K562 (cell line): ENCODE data around the gene FILIP1.

Source experiments
- CSDE1 ChIP-seq, 2 experiments: fragments of 450-650 bp; IDR thresholded peaks; 2 replicates each; pipeline ENCODE4 v1.6.1; 2016; ENCODE audit warnings: mild to moderate bottlenecking in 1 of 2
- CTCF ChIP-seq, 3 experiments: IDR thresholded peaks in 2 of 3; conservative IDR thresholded peaks in 1 of 3; 2 replicates each; pipeline ENCODE4 v1.5.1; 2011 to 2012; ENCODE audit warnings: low read length in 3 of 3, mild to moderate bottlenecking in 3 of 3, control low read depth in 2 of 3, improper control_type of control experiment in 1 of 3, inconsistent platforms in 1 of 3, low read depth in 1 of 3, mixed read lengths in 1 of 3, moderate library complexity in 1 of 3; ENCODE audit not compliant: insufficient read depth in 2 of 3
- EP300 ChIP-seq: IDR thresholded peaks from 2 replicates; pipeline ENCODE4 v1.6.1; 2012; ENCODE audit warnings: low read length, improper control_type of control experiment
- FOS ChIP-seq: IDR thresholded peaks from 3 replicates; pipeline ENCODE4 v1.6.1; 2011; ENCODE audit not compliant: insufficient read length; ENCODE audit errors: extremely low read depth
- GABPB1 ChIP-seq: sonication (generic); formaldehyde crosslinking; IDR thresholded peaks from 2 replicates; pipeline ENCODE4 v1.8.0; 2022; ENCODE audit warnings: mild to moderate bottlenecking, missing genetic modification reagents
- GMEB1 ChIP-seq: fragments of 250-450 bp; sonication (Bioruptor Pico); IDR thresholded peaks from 2 replicates; pipeline ENCODE4 v1.4.0; 2020; ENCODE audit warnings: mild to moderate bottlenecking
- RBFOX2 ChIP-seq: fragments of 200-400 bp; formaldehyde crosslinking; IDR thresholded peaks from 2 replicates; pipeline ENCODE4 v1.6.1; 2017; ENCODE audit warnings: low read depth, mild to moderate bottlenecking, low read length, moderate library complexity
- SP2 ChIP-seq: IDR thresholded peaks from 2 replicates; pipeline ENCODE4 v1.6.1; 2011; ENCODE audit warnings: mild to moderate bottlenecking, low read depth, low read length, moderate library complexity; ENCODE audit not compliant: poor library complexity, severe bottlenecking; ENCODE audit errors: extremely low read depth
- ZNF280B ChIP-seq: fragments of 250-450 bp; sonication (Bioruptor Pico); IDR thresholded peaks from 2 replicates; pipeline ENCODE4 v1.5.1; 2021; ENCODE audit warnings: mild to moderate bottlenecking
- ZNF592 ChIP-seq: fragments of 450-650 bp; IDR thresholded peaks from 2 replicates; pipeline ENCODE4 v1.6.1; 2017; ENCODE audit warnings: antibody characterized with exemption, mild to moderate bottlenecking
- ZZZ3 ChIP-seq: fragments of 450-650 bp; IDR thresholded peaks from 2 replicates; pipeline ENCODE4 v1.6.1; 2016; ENCODE audit warnings: antibody characterized with exemption, mild to moderate bottlenecking, moderate library complexity

GRCh38 chr6:75374961-75375400, 118.6 kb downstream of the FILIP1 start:
- no peak for TF ChIP-seq GMEB1 (CRISPR knock-in tag)
- TF ChIP-seq EP300, result no peak
- no peak for TF ChIP-seq CTCF (IDR thresholded peaks at IDR 0.05 in 2 of 3, conservative IDR thresholded peaks at IDR 0.05 in 1 of 3; ENCODE audit: insufficient read depth in 2 of 3, low read depth in 1 of 3, low read length in 3 of 3)
- no peak for TF ChIP-seq CSDE1 (IDR thresholded peaks at IDR 0.05)
- TF ChIP-seq RBFOX2, result no peak
- TF ChIP-seq GABPB1 (CRISPR knock-in tag), result no peak
- TF ChIP-seq SP2, result no peak
- no peak for TF ChIP-seq ZNF280B (CRISPR knock-in tag)
- TF ChIP-seq ZNF592, result no peak
- TF ChIP-seq ZZZ3, result no peak
- no peak for TF ChIP-seq FOS
